CD1c-positive myeloid dendritic cell (primary cell): ENCODE data around the gene PPP1R13B.
"Not testable (repeated sequence)": the region's sequence is repeated elsewhere in the genome, so short reads cannot be mapped to it uniquely, and the experiment has no call there.

Source experiments
- DNase-seq: peaks from one replicate; pipeline ENCODE4 v3.0.0-alpha.2; 2016; ENCODE audit errors: extremely low spot score

PPP1R13B gene

GRCh38 chr14:103699901-103700752 is 147.2 kb downstream of the PPP1R13B start:
- DNase-seq, result no peak

GRCh38 chr14:103699261-103699661 is 148.1 kb downstream of the PPP1R13B start:
- DNase-seq, result no peak

- no peak for DNase-seq
Measured at GRCh38 chr14:103698380-103699260, 148.8 kb downstream of the PPP1R13B start.

GRCh38 chr14:103697603-103698379 is 149.6 kb downstream of the PPP1R13B start:
- DNase-seq, result no peak

- no peak for DNase-seq
Measured at GRCh38 chr14:103697206-103697602, 150.2 kb downstream of the PPP1R13B start.

- DNase-seq, result no peak
Measured at GRCh38 chr14:103696466-103697071, 150.8 kb downstream of the PPP1R13B start.

GRCh38 chr14:103696070-103696402 is 151.3 kb downstream of the PPP1R13B start:
- no peak for DNase-seq

GRCh38 chr14:103695296-103696069 is 151.9 kb downstream of the PPP1R13B start:
- no peak for DNase-seq

- DNase-seq, result no peak
Measured at GRCh38 chr14:103694572-103695026, 152.8 kb downstream of the PPP1R13B start.

GRCh38 chr14:103693515-103693914 is 153.9 kb downstream of the PPP1R13B start:
- no peak for DNase-seq

- no peak for DNase-seq
Measured at GRCh38 chr14:103692871-103693270, 154.5 kb downstream of the PPP1R13B start.

- DNase-seq, result no peak
Measured at GRCh38 chr14:103692159-103692558, 155.2 kb downstream of the PPP1R13B start.

GRCh38 chr14:103691655-103692054 is 155.7 kb downstream of the PPP1R13B start:
- not testable (repeated sequence) for DNase-seq

- DNase-seq, result no peak
Measured at GRCh38 chr14:103690332-103690731, 157.0 kb downstream of the PPP1R13B start.

- no peak for DNase-seq
Measured at GRCh38 chr14:103688906-103689902, 158.2 kb downstream of the PPP1R13B start.

- no peak for DNase-seq
Measured at GRCh38 chr14:103688441-103688840, 158.9 kb downstream of the PPP1R13B start.

- DNase-seq, result no peak
Measured at GRCh38 chr14:103687712-103688111, 159.7 kb downstream of the PPP1R13B start.

GRCh38 chr14:103686831-103687485 is 160.4 kb downstream of the PPP1R13B start:
- DNase-seq, result no peak
